IMR-90 (cell line): ENCODE data around the gene CRYBG2. TPM values are rescaled to one million over a fixed set of nuclear protein-coding genes. Genes with fewer than 3 reads are reported as not detected.

Source experiments
- ATAC-seq: fragments of 200-7000 bp; cut with Tn5 transposase; 2 replicates; pipeline ENCODE4 v1.9.1; 2020; ENCODE audit warnings: low read depth, mild to moderate bottlenecking, moderate library complexity
- Bru-seq: library from RNA; stranded (reverse); fragments of 400-500 nt; gene quantifications from one replicate; lab custom pipeline; 2021; lab: Mats Ljungman, UMichigan
- BruChase-seq, 2 experiments: library from RNA; stranded (reverse); fragments of 400-500 nt; gene quantifications; one replicate each; lab custom pipeline; 2021; lab: Mats Ljungman, UMichigan
- BruUV-seq: library from RNA; stranded (reverse); fragments of 400-500 nt; replicated peaks from 2 replicates; lab custom pipeline; 2021; lab: Mats Ljungman, UMichigan
- CTCF ChIA-PET: fragments of 300-600 bp; formaldehyde crosslinking; extraction: SDS; loops from one replicate; lab custom pipeline; 2021; ENCODE audit warnings: antibody characterized with exemption; lab: Yijun Ruan, JAX
- POLR2A ChIA-PET: fragments of 300-600 bp; sonication (Branson Sonifier 250); formaldehyde crosslinking; loops from one replicate; lab custom pipeline; 2022; ENCODE audit warnings: antibody characterized with exemption; ENCODE audit not compliant: unreplicated experiment; lab: Charles Lee
- DNase-seq: peaks from one replicate; pipeline ENCODE4 v3.0.0; 2013
- H2AFZ ChIP-seq: replicated peaks from 2 replicates; pipeline ENCODE3; 2013; ENCODE audit warnings: low read length, mild to moderate bottlenecking; ENCODE audit not compliant: poor library complexity
- H2AK5ac ChIP-seq: 2 replicates; pipeline ENCODE4 v1.6.1; 2013; ENCODE audit warnings: low read depth, low read length, inconsistent platforms
- H2AK9ac ChIP-seq: replicated peaks from 2 replicates; pipeline ENCODE3; 2013; ENCODE audit warnings: mild to moderate bottlenecking, low read depth, low read length, moderate library complexity; ENCODE audit not compliant: poor library complexity
- H2BK120ac ChIP-seq: 2 replicates; pipeline ENCODE4 v1.6.1; 2013; ENCODE audit warnings: low read depth, low read length, inconsistent platforms
- H2BK15ac ChIP-seq: 3 replicates; pipeline ENCODE4 v1.6.1; 2013; ENCODE audit warnings: low read depth, low read length, inconsistent platforms
- H2BK20ac ChIP-seq: 2 replicates; pipeline ENCODE4 v1.6.1; 2013; ENCODE audit warnings: low read depth, mild to moderate bottlenecking, inconsistent platforms, low read length, moderate library complexity
- H2BK5ac ChIP-seq: 2 replicates; pipeline ENCODE4 v1.6.1; 2013; ENCODE audit warnings: mild to moderate bottlenecking, low read depth, low read length, inconsistent platforms; ENCODE audit not compliant: poor library complexity, severe bottlenecking
- H3K14ac ChIP-seq: replicated peaks from 2 replicates; pipeline ENCODE4 v1.6.1; 2013; ENCODE audit warnings: low read depth, low read length, inconsistent platforms
- H3K18ac ChIP-seq: 2 replicates; pipeline ENCODE4 v1.6.1; 2013; ENCODE audit warnings: low read depth, low read length, control low read depth
- H3K23ac ChIP-seq: 2 replicates; pipeline ENCODE4 v1.6.1; 2013; ENCODE audit warnings: low read depth, low read length, inconsistent platforms
- H3K27ac ChIP-seq: 2 replicates; pipeline ENCODE4 v1.5.1; 2013; ENCODE audit warnings: mild to moderate bottlenecking, control low read depth, low read length; ENCODE audit not compliant: insufficient read depth
- H3K27me3 ChIP-seq: 2 replicates; pipeline ENCODE4 v1.6.1; 2013; ENCODE audit warnings: low read length; ENCODE audit not compliant: control insufficient read depth, insufficient read depth
- H3K36me3 ChIP-seq: 2 replicates; pipeline ENCODE4 v1.6.1; 2013; ENCODE audit warnings: low read length, mixed read lengths; ENCODE audit not compliant: control insufficient read depth, insufficient read depth
- H3K4ac ChIP-seq: 2 replicates; pipeline ENCODE4 v1.6.1; 2013; ENCODE audit warnings: low read depth, low read length, inconsistent platforms
- H3K4me1 ChIP-seq: 2 replicates; pipeline ENCODE4 v1.6.1; 2013; ENCODE audit warnings: low read length, mixed read lengths; ENCODE audit not compliant: control insufficient read depth, insufficient read depth
- H3K4me2 ChIP-seq: 2 replicates; pipeline ENCODE4 v1.6.1; 2013; ENCODE audit warnings: low read depth, mild to moderate bottlenecking, control low read depth, low read length, moderate library complexity
- H3K4me3 ChIP-seq: 2 replicates; pipeline ENCODE4 v1.5.1; 2013; ENCODE audit warnings: low read depth, mild to moderate bottlenecking, control low read depth, low read length, moderate library complexity; ENCODE audit not compliant: insufficient read depth
- H3K56ac ChIP-seq: 2 replicates; pipeline ENCODE4 v1.6.1; 2013; ENCODE audit warnings: low read length, inconsistent platforms; ENCODE audit not compliant: insufficient read depth; ENCODE audit errors: extremely low read depth
- H3K79me1 ChIP-seq, 2 experiments: 2 replicates each; pipeline ENCODE4 v1.6.1; 2013; ENCODE audit warnings: low read length in 2 of 2, inconsistent platforms in 1 of 2, low read depth in 1 of 2
- H3K9ac ChIP-seq: 2 replicates; pipeline ENCODE4 v1.6.1; 2013; ENCODE audit warnings: low read depth, low read length, control low read depth
- H3K9me1 ChIP-seq: 2 replicates; pipeline ENCODE4 v1.6.1; 2013; ENCODE audit warnings: low read length, inconsistent platforms; ENCODE audit not compliant: insufficient read depth
- H3K9me3 ChIP-seq: 2 replicates; pipeline ENCODE4 v1.6.1; 2013; ENCODE audit warnings: low read length; ENCODE audit not compliant: control insufficient read depth, insufficient read depth
- H4K20me1 ChIP-seq: 2 replicates; pipeline ENCODE4 v1.6.1; 2013; ENCODE audit warnings: low read length, inconsistent platforms; ENCODE audit not compliant: insufficient read depth
- H4K5ac ChIP-seq: 2 replicates; pipeline ENCODE4 v1.6.1; 2013; ENCODE audit warnings: mild to moderate bottlenecking, low read depth, low read length, control low read depth
- H4K8ac ChIP-seq, 2 experiments: 2 replicates each; pipeline ENCODE4 v1.6.1; 2013; ENCODE audit warnings: low read depth in 2 of 2, low read length in 2 of 2, control low read depth in 1 of 2, inconsistent platforms in 1 of 2
- H4K91ac ChIP-seq: 2 replicates; pipeline ENCODE4 v1.6.1; 2013; ENCODE audit warnings: low read depth, low read length, inconsistent platforms; ENCODE audit not compliant: insufficient read depth
- CHD1 ChIP-seq: IDR thresholded peaks from 2 replicates; pipeline ENCODE4 v1.6.1; 2012; ENCODE audit warnings: low read depth, low read length, improper control_type of control experiment
- CTCF ChIP-seq: conservative IDR thresholded peaks from 2 replicates; pipeline ENCODE4 v1.5.1; 2012; ENCODE audit warnings: mild to moderate bottlenecking, low read depth, low read length, improper control_type of control experiment
- FOS ChIP-seq: fragments of 150-350 bp; IDR thresholded peaks from 2 replicates; pipeline ENCODE4 v1.6.1; 2016; ENCODE audit warnings: low read depth, low read length
- MAFK ChIP-seq: IDR thresholded peaks from 2 replicates; pipeline ENCODE4 v1.6.1; 2012; ENCODE audit warnings: low read depth, low read length, improper control_type of control experiment
- MAZ ChIP-seq: IDR thresholded peaks from 2 replicates; pipeline ENCODE4 v1.6.1; 2012; ENCODE audit warnings: low read depth, mild to moderate bottlenecking, low read length, improper control_type of control experiment, moderate library complexity, borderline replicate concordance
- MXI1 ChIP-seq: IDR thresholded peaks from 2 replicates; pipeline ENCODE4 v1.6.1; 2012; ENCODE audit warnings: low read depth, mild to moderate bottlenecking, low read length, moderate library complexity, borderline replicate concordance
- RFX5 ChIP-seq: IDR thresholded peaks from 2 replicates; pipeline ENCODE4 v1.8.0; 2012; ENCODE audit warnings: low read depth, mild to moderate bottlenecking, low read length, moderate library complexity
- WGBS, 2 experiments: methylation state at CpG; one replicate each; pipeline versions ENCODE4 v1.1.5 to v1.1.7; 2013; ENCODE audit warnings: missing lambda C conversion rate in 2 of 2; ENCODE audit not compliant: insufficient read length in 1 of 2; ENCODE audit errors: extremely low coverage in 2 of 2; 5-methylcytosine and 5-hydroxymethylcytosine counted together
- dilution Hi-C: fragments of 300-500 bp; cut with HindIII; formaldehyde crosslinking; loops from one replicate; pipeline ENCODE4 v1.14.3; 2018; ENCODE audit warnings: low sequenced_read_pairs; ENCODE audit not compliant: unreplicated experiment
- in situ Hi-C: fragments of 300-500 bp; cut with MboI; formaldehyde crosslinking; loops from 3 replicates; pipeline ENCODE4 v1.14.3; 2019; ENCODE audit warnings: low sequenced_read_pairs, inconsistent platforms, mixed read lengths
- intact Hi-C: fragments of 100-400 bp; cut with micrococcal nuclease; formaldehyde crosslinking; loops from 2 replicates; pipeline ENCODE4 v1.10.0; 2022
- long read RNA-seq: library from polyadenylated mRNA; unstranded; transcript quantifications from one replicate; pipeline ENCODE4 v2.0.0, GENCODE V29; 2021; ENCODE audit not compliant: unreplicated experiment
- polyA plus RNA-seq, 3 experiments: library from polyadenylated mRNA; depleted of rRNA; stranded (reverse); fragments of >200 nt; gene quantifications; 2 replicates each; pipeline ENCODE4 v1.2.3, GENCODE V29; 2012; ENCODE audit warnings: low replicate concordance in 1 of 3
- total RNA-seq: library from RNA; depleted of rRNA; stranded (reverse); fragments of >200 nt; gene quantifications from 2 replicates; pipeline ENCODE4 v1.2.3, GENCODE V29; 2012; rRNA removed

CRYBG2 gene
- total RNA-seq (not detected in 2 replicates), polyA plus RNA-seq (2012; rRNA removed) (not detected in 2 replicates), Bru-seq, nascent RNA (percentile 5 among the genes with signal in this experiment), BruChase-seq, experiment 1, labeled RNA remaining after a 6-hour chase (not detected), BruChase-seq, experiment 2, labeled RNA remaining after a 2-hour chase (percentile 7 among the genes with signal in this experiment)
- 0.01 and 0.05 TPM in 2 replicates for polyA plus RNA-seq (2012; cell fraction: cytosol; rRNA removed)
- 0.31 and 0.32 TPM in 2 replicates for polyA plus RNA-seq (2012; cell fraction: nucleus; rRNA removed; ENCODE audit: low replicate concordance)
- long read RNA-seq, result 0 reads

- ATAC-seq, result no peak
- in situ Hi-C loops, result no loop called here
- Histone ChIP-seq H3K27me3 (peaks cover 49% of the 10 kb centered on the region), H4K91ac (no peak within 1 kb of the TSS), H3K4ac (no peak within 1 kb of the TSS), H3K36me3 (no peaks in the 10 kb centered on the region), H3K9me1 (peaks cover 9% of the 10 kb centered on the region; the same call in 1 of the 2 replicates), H4K5ac (no peak within 1 kb of the TSS), H2AK5ac (no peak within 1 kb of the TSS; the same call in 1 of the 2 replicates), H3K4me1 (peaks cover 9% of the 10 kb centered on the region), H3K4me2 (no peak within 1 kb of the TSS), H2BK15ac (no peak within 1 kb of the TSS), H3K56ac (no peak within 1 kb of the TSS), H3K4me3 (no peak within 1 kb of the TSS), H2AK9ac (peak within 1 kb of the TSS; percentile 44), H2BK120ac (no peak within 1 kb of the TSS), H3K14ac (no peak within 1 kb of the TSS), H3K18ac (no peak within 1 kb of the TSS), H4K8ac (no peak within 1 kb of the TSS), H2BK20ac (no peak within 1 kb of the TSS), H4K20me1 (no peaks in the 10 kb centered on the region; the same call in 1 of the 2 replicates), H3K23ac (no peak within 1 kb of the TSS), H2BK5ac (no peak within 1 kb of the TSS), H2AFZ (no peak within 1 kb of the TSS), H3K27ac (no peak within 1 kb of the TSS), H3K9ac (no peak within 1 kb of the TSS), H3K79me1 (no peaks in the 10 kb centered on the region), H3K9me3 (no peaks in the 10 kb centered on the region)
- ChIA-PET POLR2A (interaction anchor here (0.5 kb wide), 1 partner anchor 39 kb away, joined by 3 read pairs; no protein-coding TSS in a partner anchor), CTCF (no interaction called here)
- DNase-seq, result no peak
- 100% methylated on average over 2 of the region's 21 CpGs; no CpG with 5 or more reads in 1 of the 2 experiments for WGBS, 2 experiments
- intact Hi-C loops, result no loop called here
- dilution Hi-C loops, result no loop called here
- no peak for TF ChIP-seq MXI1
- no peak for TF ChIP-seq FOS
- no peak for TF ChIP-seq MAZ
- no peak for TF ChIP-seq RFX5
- no peak for TF ChIP-seq MAFK
- no peak for TF ChIP-seq CHD1
- no peak for TF ChIP-seq CTCF
- no TSS peak for BruUV-seq
Measured at GRCh38 chr1:26353976-26354820, at the start of gene CRYBG2. TSS of gene CRYBG2 (minus strand) at chr1:26354130. CDS start at chr1:26346657, 7,473 bp downstream.
